ENCODE measurements around the gene KRT33B. TPM values are rescaled to one million over a fixed set of nuclear protein-coding genes. Genes with fewer than 3 reads are reported as not detected.
"Not testable (repeated sequence)": the region's sequence is repeated elsewhere in the genome, so short reads cannot be mapped to it uniquely, and the experiment has no call there.

KRT33B gene
- total and polyA plus RNA-seq, 2 of the 13 experiments (the other 11 are each of a cell fraction or from before 2014, with no cell fraction given) = not detected

DNA sequence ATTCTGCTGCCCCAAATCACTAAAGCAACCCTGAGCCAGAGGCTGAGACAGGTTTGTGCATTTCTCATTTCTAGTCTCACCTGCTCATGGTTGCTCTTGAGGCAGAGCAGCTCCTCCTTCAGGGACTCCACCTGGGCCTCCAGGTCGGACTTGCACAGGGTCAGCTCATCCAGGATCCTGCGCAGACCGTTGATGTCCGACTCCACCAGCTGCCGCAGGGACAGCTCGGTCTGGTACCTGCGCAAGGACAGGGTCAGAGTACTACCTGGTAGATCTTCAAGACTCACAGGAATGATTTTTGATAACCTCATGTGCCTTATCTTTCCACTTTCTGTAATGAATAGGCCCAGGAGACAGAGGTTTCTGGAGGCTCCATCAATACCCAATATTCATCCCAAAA, 26.7 kb upstream of the KRT33B start (continued):
- TF ChIP-seq, protein P1, sequence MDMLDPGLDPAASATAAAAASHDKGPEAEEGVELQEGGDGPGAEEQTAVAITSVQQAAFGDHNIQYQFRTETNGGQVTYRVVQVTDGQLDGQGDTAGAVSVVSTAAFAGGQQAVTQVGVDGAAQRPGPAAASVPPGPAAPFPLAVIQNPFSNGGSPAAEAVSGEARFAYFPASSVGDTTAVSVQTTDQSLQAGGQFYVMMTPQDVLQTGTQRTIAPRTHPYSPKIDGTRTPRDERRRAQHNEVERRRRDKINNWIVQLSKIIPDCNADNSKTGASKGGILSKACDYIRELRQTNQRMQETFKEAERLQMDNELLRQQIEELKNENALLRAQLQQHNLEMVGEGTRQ (IDR thresholded peaks at IDR 0.05; ENCODE audit: low read depth, low read length) = no peak
- TF ChIP-seq, protein P1 (CRISPR knock-in tag; IDR thresholded peaks at IDR 0.05; ENCODE audit: borderline replicate concordance) = no peak

DNA sequence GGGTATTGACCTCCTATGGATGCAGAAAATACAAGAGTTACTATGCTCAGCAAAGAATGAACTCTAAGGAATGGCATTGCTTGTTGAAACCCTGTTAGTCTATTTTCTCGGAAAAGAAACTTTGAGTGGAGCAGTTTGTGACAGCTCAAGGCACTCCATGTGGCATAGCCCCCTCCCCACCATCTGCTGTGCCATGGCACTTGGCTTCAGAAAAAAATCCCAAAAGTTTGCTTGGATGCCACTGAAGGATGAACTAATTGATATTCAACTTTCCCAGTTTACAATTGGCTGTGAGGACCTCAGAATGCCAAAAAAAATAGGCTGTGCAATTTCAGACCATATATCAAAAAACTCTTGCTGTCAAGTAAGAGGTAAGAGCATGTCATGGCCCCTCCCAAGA, 26.0 kb upstream of the KRT33B start:
- intact Hi-C loops (cut with micrococcal nuclease; ENCODE audit: unreplicated experiment) = no loop called here
- in situ Hi-C loops (cut with HindIII; ENCODE audit: extremely low pct_ligation_motif_present, low pct_unique_long_range_greater_than_20kb) = no loop called here
- Histone ChIP-seq H3K79me2 (ENCODE audit: insufficient read depth, low read length) (no peaks in the 10 kb centered on the region), H3K36me3 (replicated peaks in 1 of 2; ENCODE audit: control insufficient read depth in 1 of 2, insufficient read depth in 2 of 2, low read length in 2 of 2) (no peaks in the 10 kb centered on the region), H3K9ac (ENCODE audit: insufficient read depth, low read depth, low read length) (no peak overlapping the region), H3K4me1 (ENCODE audit: insufficient read depth, low read length) (no peaks in the 10 kb centered on the region), H4K20me1 (ENCODE audit: insufficient read depth, low read length) (no peaks in the 10 kb centered on the region), H3K27me3 (ENCODE audit: control insufficient read depth in 1 of 2, insufficient read depth in 2 of 2, low read length in 2 of 2) (peaks cover 2 to 11% of the 10 kb centered on the region in 2 experiments; a peak in 3 of 5 replicates), H3K4me2 (ENCODE audit: low read depth, low read length) (no peak overlapping the region), H3K9me3 (ENCODE audit: low read length) (no peaks in the 10 kb centered on the region), H3K27ac (ENCODE audit: extremely low read length, insufficient read depth, low read length) (no peak overlapping the region), H3K4me3 (replicated peaks in 1 of 3; ENCODE audit: insufficient read depth in 1 of 3, low read depth in 2 of 3, low read length in 3 of 3) (no peak overlapping the region), H2AFZ (ENCODE audit: low read length) (no peak overlapping the region)
- ChIA-PET CTCF (ENCODE audit: low intra/inter-chr PET ratio, low total read pairs) (no interaction called here), POLR2A (no interaction called here)
- no peak for FAIRE-seq
- WGBS (ENCODE audit: low lambda C conversion rate) = 28% methylated on average over 1 of the region's 1 CpG
- DNase-seq (ENCODE audit: low spot score) = no peak
- no peak for ATAC-seq
- TF ChIP-seq RAD51 (IDR thresholded peaks at IDR 0.05; ENCODE audit: borderline replicate concordance) = no peak
- no peak for TF ChIP-seq MED8 (CRISPR knock-in tag; IDR thresholded peaks at IDR 0.05; ENCODE audit: insufficient replicate concordance)
- TF ChIP-seq ZNF136 (CRISPR knock-in tag; IDR thresholded peaks at IDR 0.05; ENCODE audit: low read depth) = no peak
- TF ChIP-seq ZNF790 (CRISPR knock-in tag; IDR thresholded peaks at IDR 0.05; ENCODE audit: borderline replicate concordance) = no peak
- TF ChIP-seq ARID2 (CRISPR knock-in tag; IDR thresholded peaks at IDR 0.05; ENCODE audit: borderline replicate concordance) = no peak
- no peak for TF ChIP-seq ESRRA (CRISPR knock-in tag; IDR thresholded peaks at IDR 0.05; ENCODE audit: low read depth)
- TF ChIP-seq ZNF546 (CRISPR knock-in tag; conservative IDR thresholded peaks at IDR 0.05) = no peak
- no peak for TF ChIP-seq MXD4 (CRISPR knock-in tag; IDR thresholded peaks at IDR 0.05)
- no peak for TF ChIP-seq SIN3B (IDR thresholded peaks at IDR 0.05; ENCODE audit: low read length)
- BruUV-seq (replicated peaks) = no TSS peak

- WGBS (ENCODE audit: low lambda C conversion rate) = 41% methylated on average over 10 of the region's 12 CpGs
- DNase-seq (ENCODE audit: low spot score); in situ Hi-C loops (cut with HindIII; ENCODE audit: extremely low pct_ligation_motif_present, low pct_unique_long_range_greater_than_20kb); H3K9ac ChIP-seq (ENCODE audit: insufficient read depth, low read depth, low read length); POLR2A ChIA-PET; H2AFZ ChIP-seq (ENCODE audit: low read length); H4K20me1 ChIP-seq (ENCODE audit: insufficient read depth, low read length); H3K9me3 ChIP-seq (ENCODE audit: low read length); H3K79me2 ChIP-seq (ENCODE audit: insufficient read depth, low read length); intact Hi-C loops (cut with micrococcal nuclease; ENCODE audit: unreplicated experiment); ATAC-seq; H3K4me2 ChIP-seq (ENCODE audit: low read depth, low read length); BruUV-seq (replicated peaks); H3K27ac ChIP-seq (ENCODE audit: extremely low read length, insufficient read depth, low read length); H3K4me3 ChIP-seq (replicated peaks in 1 of 3; ENCODE audit: insufficient read depth in 1 of 3, low read depth in 2 of 3, low read length in 3 of 3); CTCF ChIA-PET (ENCODE audit: low intra/inter-chr PET ratio, low total read pairs); H3K36me3 ChIP-seq (replicated peaks in 1 of 2; ENCODE audit: control insufficient read depth in 1 of 2, insufficient read depth in 2 of 2, low read length in 2 of 2); FAIRE-seq; H3K4me1 ChIP-seq (ENCODE audit: insufficient read depth, low read length): not testable (repeated sequence)
- H3K27me3 ChIP-seq (ENCODE audit: control insufficient read depth in 1 of 2, insufficient read depth in 2 of 2, low read length in 2 of 2) = peaks cover 2 to 11% of the 10 kb centered on the region in 2 experiments; a peak in 3 of 5 replicates
Measured at GRCh38 chr17:41395044-41395443, 25.4 kb upstream of the KRT33B start.
